GM19324 (cell line): ENCODE measurements around the gene TMEM213.
A peak's percentile ranks its signal among the peaks of the same experiment; 100 is the strongest.

ENCODE experiments used
- ATAC-seq: cut with Tn5 transposase; IDR thresholded peaks from one replicate; pipeline ENCODE4 v1.9.1; 2021; ENCODE audit warnings: mild to moderate bottlenecking, moderate library complexity; ENCODE audit not compliant: unreplicated experiment, low FRiP score

The TMEM213 gene, protein sequence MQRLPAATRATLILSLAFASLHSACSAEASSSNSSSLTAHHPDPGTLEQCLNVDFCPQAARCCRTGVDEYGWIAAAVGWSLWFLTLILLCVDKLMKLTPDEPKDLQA

DNA sequence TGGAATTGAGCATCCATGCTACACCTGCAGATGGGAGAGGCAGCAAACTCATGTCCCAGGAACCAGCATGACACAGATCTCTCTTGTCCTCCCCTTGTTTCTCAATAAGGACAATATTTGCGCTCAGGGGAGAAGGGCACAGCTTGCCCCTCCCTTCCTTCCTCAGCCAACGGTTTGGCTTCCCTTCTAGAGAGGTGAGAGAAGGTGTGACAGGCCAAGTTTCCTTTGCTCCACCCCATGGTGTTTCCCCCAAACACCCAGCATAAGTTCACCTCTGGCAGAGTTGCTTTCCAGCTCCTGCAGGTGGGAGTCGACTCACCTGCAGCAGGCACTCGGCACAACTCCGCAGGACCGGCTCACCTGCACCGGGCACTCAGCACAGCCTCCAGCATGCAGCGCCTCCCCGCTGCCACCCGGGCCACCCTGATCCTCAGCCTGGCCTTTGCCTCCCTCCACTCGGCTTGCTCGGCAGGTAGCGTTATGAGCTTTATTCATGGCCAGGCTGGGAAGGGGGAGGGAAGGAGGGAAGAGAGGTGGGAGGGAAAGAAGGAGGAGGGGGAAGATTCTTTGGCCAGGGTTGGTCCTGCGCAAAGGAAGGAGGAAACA lies at the start of gene TMEM213, which contains the start of gene ATP6V0A4:
Gene TMEM213 (plus strand): TSS at position 280 of the 606 bp plus-strand sequence. CDS start 111 bp downstream, at position 391.
Gene ATP6V0A4 (minus strand): TSS at position 482 of the 606 bp plus-strand sequence. CDS start 26,949 bp downstream, outside the sequence.
- ATAC-seq, result no peak

- no peak for ATAC-seq
These were observed 49.1 kb upstream of the TMEM213 start for GRCh38 chr7:138748666-138749065.

DNA sequence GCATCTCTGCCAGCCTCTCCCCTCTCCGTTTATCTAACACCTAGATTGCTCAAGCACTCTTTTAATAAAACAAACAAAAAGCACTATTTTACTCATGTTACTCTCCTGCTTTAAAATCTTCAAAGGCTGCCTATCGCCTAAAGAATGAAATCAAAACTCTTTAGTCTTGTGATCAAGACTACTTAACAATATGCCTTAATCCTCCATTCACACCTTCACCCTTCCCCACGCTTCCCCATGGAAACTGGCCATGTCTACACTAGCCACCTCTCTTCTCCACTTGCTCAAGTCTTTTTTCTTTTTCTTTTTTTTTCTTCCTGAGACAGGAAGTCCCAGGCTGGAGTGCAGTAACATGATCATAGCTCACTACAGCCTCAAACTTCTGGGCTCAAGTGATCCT lies 47.8 kb upstream of the TMEM213 start:
- ATAC-seq, result no peak

DNA sequence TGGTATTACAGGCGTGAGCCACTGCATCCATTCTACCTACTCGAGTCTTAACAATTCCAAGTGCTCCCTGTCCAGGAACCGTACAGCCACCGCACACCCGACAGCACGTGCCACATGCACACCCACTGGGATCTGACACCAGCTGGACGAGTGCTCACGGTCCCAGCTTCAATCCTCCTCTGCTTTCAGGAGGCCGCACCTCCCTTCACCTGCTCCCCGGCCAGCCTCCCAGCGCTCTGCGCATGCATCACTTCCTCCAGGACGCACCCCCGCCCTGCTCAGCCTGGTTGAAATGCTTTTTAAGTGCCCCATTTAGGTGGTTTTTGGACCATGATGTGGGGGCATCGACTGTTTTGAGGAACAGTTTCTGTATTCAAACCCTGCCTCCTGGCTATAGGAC lies 47.3 kb upstream of the TMEM213 start:
- no peak for ATAC-seq

- no peak for ATAC-seq
These were observed 46.8 kb upstream of the TMEM213 start for GRCh38 chr7:138750901-138751464.

DNA sequence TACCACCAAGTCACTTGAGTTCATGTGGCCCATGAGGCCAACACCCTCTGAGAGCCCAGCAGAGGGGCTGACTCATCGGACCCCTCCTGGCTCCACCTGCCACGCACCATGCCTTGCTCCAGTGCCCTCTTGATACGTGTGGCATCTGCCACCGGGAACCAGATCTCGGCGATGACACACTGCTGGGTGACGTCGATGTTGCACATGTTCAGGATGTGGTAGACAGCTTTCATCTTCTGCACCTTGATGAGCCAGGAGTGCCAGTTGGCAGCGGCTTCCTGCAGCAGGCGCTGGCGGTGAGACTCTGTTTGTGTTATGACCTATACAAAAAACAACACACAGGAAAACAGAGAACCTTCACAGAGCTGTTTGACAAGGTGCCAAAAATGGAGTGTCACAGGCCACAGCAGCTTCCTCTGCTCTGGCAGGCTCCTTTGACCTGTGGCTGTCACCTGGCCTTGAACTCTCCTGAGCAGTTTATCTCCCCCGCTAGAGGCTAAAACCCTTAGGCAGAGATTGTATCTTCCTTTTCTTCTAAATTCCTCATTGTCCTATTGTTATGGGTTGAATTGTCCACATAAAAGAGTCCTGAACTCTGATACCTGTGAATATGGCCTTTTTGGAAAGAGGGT lies 45.2 kb upstream of the TMEM213 start:
- ATAC-seq, result peak; percentile 84

DNA sequence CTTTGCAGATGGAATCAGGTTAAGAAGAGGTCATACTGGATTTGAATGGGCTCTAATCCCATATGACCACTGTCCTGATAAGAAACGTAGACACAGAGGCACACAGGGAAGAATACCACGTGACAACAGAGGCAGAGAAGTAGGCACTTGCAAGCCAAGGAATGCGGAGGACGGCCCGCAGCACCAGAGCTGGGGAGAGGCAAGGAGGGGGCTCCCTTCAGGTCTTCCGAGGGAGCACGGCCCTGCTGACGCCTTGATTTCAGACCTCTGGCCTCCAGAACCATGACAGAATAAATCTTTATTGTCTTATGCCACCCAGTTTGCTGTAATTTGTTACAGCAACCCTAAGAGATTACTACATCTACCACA lies 44.7 kb upstream of the TMEM213 start:
- no peak for ATAC-seq

- no peak for ATAC-seq
These were observed 44.2 kb upstream of the TMEM213 start for GRCh38 chr7:138753610-138754009.

- no peak for ATAC-seq
These were observed 42.5 kb upstream of the TMEM213 start for GRCh38 chr7:138755331-138755747.

DNA sequence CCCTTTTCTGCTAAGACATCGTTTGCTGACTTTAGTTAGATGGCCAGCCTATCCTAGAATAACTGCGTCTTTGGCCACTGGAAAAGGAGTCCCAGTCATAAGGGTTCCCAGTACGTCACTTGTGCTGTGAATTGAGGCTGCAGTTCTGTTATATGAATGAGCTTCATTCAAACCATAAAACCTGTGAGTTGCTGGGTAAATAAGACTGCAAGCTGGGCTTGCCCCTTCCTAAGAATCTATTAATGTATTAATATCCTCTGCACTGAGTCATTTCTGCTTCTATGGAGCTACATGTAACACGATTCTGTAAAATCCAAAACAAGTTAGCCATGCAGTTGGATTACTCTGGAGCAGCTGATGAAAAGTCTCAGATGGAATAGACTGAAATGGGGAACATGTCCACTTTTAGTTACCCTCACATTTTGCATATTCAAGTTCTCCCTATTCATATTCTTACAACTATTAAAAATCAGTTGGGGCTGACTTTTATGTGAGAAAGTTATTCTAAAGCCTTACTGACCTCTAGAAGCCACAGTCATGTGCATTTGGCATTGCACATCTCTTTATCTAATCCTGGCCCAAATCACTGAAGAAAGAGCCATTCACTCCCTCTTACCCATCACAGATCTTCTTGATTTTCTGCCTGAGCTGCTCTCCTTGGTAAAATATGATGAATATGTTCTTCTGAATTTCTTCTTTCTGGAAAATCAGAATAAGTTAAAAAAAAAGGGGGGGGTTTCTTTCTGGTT lies 41.8 kb upstream of the TMEM213 start:
- ATAC-seq, result no peak

DNA sequence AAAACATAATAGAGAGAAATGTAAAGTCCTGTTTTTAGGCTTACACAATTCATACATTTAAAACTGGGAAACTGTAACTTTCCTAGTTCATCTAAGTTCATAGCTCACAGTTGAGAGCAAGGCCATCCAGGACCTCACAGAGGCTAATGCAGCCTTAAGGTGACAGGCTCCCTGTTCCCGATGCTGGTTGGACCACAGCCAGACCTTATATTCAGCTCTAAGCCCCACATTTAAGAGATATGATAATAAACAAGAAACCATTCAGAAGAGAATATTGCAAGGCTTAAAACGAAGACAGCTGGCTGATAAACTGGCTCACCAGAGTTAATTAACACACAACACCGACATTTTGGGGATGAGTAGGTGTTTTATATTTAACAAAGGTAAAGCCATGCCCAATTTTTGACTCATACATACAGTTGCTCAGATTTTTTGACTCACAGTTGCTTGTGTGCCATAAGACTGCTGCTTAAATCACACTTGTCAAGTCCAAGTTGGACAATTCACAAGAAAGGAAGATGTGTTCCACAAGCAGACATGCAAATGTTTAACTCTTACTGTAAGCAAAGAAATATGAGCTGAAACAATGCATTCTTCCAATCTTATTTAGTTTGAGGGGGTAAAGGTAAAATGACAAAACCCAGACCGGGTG lies 41.1 kb upstream of the TMEM213 start:
- no peak for ATAC-seq

DNA sequence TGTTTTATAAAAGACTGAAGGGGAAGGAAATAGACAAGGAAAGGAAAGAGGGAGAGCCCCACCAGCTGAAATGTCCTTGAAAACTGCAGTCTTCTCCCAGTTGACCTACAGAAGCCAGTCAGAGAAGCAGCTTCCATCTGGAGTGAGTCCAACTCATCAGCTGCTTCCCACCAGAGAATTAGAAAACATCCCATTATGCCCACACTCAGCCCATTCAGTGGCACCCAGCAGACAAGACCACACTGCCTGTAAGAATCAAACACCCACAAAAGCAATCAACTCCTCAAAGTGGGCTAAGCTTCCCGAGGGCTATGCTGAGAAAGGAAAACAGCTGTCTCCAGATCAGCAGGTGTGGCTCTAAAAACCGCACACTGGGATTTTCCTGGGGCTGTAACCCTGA lies 29.6 kb upstream of the TMEM213 start:
- no peak for ATAC-seq

- no peak for ATAC-seq
These were observed 26.9 kb upstream of the TMEM213 start for GRCh38 chr7:138770904-138771303.

- no peak for ATAC-seq
These were observed 24.6 kb upstream of the TMEM213 start for GRCh38 chr7:138773176-138773575.

DNA sequence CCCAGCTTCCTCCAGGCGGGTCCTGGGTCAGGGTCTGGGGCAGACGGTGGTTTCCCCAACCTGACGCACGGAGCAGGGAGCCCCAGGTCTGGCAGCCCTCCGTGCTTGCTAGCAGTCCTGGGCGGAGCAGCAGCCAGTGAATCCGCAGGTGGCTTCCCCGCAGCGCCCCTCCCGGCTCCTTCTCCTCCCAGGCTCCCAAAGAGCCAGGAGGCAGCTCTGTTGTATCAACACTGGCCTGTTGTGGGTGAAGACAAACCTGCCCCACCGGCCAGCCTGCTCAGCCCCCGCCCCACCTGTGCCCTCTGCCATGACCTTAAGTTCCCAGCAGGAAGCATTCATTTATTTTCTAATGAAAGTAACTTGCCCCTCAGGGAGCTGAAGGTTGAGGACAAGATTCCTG lies 24.0 kb upstream of the TMEM213 start:
- no peak for ATAC-seq

- no peak for ATAC-seq
These were observed 21.5 kb upstream of the TMEM213 start for GRCh38 chr7:138776166-138776833.

DNA sequence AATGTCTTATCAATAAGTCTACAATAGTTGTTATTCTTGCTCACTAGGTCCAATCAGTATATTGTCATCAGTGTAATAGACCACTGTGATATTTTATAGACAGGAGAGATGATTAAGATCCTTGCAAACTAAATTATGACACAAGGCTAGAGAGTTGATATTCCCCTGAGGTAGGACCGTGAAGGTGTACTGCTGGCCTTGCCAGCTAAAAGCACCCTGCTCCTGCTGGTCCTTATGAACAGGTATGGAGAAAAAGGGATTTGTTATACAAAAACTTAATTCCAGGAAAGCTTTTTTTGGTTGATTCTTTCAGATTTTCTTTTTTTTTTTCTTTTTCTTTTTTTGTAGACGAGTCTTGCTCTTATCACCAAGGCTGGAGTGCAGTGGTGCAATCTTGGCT lies 16.8 kb upstream of the TMEM213 start:
- no peak for ATAC-seq

DNA sequence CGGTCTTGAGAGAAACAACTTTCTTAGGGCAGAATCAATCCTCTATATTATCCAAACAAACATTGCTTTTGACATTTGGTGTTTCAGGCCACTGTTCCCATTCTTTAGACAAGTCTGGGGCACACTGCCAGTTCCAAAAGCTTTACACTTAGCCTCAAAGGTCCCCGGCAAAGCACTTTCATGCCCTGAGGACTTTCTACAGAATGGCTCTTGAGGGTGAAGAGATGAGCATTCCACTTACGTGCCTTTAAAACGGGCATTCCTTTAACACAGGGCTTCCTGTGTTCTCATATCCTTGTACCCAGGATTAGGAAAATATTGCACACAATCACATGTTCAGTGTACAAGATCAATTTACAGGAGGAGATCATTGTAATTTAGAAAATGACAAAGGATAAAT lies 13.1 kb upstream of the TMEM213 start:
- ATAC-seq, result no peak

DNA sequence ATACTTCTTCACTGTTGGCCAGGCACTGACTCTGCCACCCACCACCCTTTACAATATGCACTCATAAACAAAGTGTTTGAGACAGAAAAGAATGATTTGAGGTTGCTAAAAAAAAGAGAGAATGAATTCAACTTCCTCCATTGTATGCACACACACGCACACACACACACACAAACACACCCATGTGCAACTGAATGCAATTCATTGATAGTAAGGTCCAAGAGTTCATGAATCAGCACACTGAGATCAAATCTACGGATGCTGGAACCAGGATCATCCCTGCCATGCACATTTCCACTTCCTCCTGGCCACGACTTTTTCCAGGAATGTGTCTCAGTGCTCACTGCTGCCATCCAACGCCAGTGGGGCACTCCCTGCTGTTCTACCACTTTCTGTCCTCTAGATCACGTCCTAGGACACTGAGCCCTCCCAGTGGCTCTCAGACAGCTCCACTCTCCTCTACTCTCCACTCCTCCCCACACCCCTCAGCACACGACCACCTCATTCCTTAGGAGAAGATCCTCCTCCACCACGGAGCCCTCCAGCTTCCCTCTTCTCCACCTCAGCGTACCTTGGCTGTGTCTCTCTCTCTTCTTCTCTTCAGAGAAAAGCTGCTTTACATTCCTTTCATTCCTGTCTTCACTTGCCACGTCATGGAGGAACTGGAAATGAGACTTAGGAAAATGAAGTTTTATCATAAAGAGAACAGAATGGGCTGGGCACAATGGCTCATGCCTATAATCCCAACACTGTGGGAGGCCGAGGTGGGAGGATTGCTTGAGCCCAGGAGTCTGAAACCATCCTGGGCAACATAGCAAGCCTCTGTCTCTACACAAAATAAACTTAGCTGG lies 12.0 kb upstream of the TMEM213 start:
- no peak for ATAC-seq
